ENCODE measurements around the gene SHROOM2. TPM values are rescaled to one million over a fixed set of nuclear protein-coding genes. Genes with fewer than 3 reads are reported as not detected.

The SHROOM2 gene
- total RNA-seq (under 0.01 TPM in 2 replicates), polyA plus RNA-seq (0.97 and 6.3 TPM in 2 replicates), polyA minus RNA-seq (ENCODE audit: low replicate concordance) (1.0 and 5.7 TPM in 2 replicates)
- polyA plus RNA-seq (2012) = 1.6 and 9.7 TPM in 2 replicates

GRCh38 chrX:9785944-9786797 is at the start of gene SHROOM2:
SHROOM2 (plus strand) TSS chrX:9786429; CDS start chrX:9786546, 117 bp downstream.
- H3K4me2 ChIP-seq (ENCODE audit: extremely low read depth, insufficient read depth, low read length) = no peak within 1 kb of the TSS
- no peak within 1 kb of the TSS for H3K27ac ChIP-seq (ENCODE audit: insufficient read depth, low read length)
- H3K27me3 ChIP-seq (ENCODE audit: control insufficient read depth, insufficient read depth, low read length) = peaks cover 11% of the 10 kb centered on the region
- H3K79me2 ChIP-seq (ENCODE audit: control insufficient read depth, insufficient read depth, low read length) = no peaks in the 10 kb centered on the region
- TF ChIP-seq CTCF (conservative IDR thresholded peaks at IDR 0.05 in 1 of 2, IDR thresholded peaks at IDR 0.05 in 1 of 2; ENCODE audit: low read depth in 1 of 2, low read length in 2 of 2) (no peak), EZH2 (IDR thresholded peaks at IDR 0.05; ENCODE audit: low read length, missing control alignments) (no peak)
- peak within 1 kb of the TSS in 2 of 4 experiments; percentile 46 to 55 for H3K4me3 ChIP-seq (replicated peaks in 1 of 4; ENCODE audit: control extremely low read depth in 1 of 4, insufficient read depth in 1 of 4, low read depth in 3 of 4, low read length in 4 of 4)
- DNase-seq (ENCODE audit: low read depth in 2 of 2) = no peak
- H3K36me3 ChIP-seq (ENCODE audit: control insufficient read depth, insufficient read depth, low read length) = no peaks in the 10 kb centered on the region
- no peaks in the 10 kb centered on the region for H3K4me1 ChIP-seq (ENCODE audit: control insufficient read depth, extremely low read depth, insufficient read depth, low read length)
- peak within 1 kb of the TSS; percentile 23 for H3K9ac ChIP-seq (ENCODE audit: insufficient read depth, low read length)
- H2AFZ ChIP-seq (ENCODE audit: low read length) = no peak within 1 kb of the TSS
- H4K20me1 ChIP-seq (ENCODE audit: control insufficient read depth, extremely low read depth, insufficient read depth, low read length) = no peaks in the 10 kb centered on the region
- H3K9me3 ChIP-seq (ENCODE audit: control insufficient read depth, insufficient read depth, low read depth, low read length) = no peaks in the 10 kb centered on the region

DNA sequence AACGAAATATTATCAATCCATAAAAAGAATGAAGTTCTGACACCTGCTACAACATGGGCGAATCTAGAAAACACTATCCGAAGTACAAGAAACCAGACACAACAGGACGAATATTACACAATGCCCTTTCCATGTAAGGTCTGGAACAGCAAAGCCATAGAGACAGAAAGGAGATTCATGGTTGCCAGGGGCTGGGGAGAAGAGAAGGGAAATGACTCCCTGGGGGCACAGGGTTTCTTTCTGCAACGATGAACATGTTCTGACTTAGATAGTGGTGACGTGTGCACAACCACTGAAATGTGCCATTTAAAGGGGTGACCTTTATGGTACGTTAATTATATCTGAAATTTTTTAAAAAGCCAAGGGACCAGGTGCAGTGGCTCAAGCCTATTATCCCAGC is 48.9 kb upstream of the SHROOM2 start:
- Histone ChIP-seq H3K36me3 (ENCODE audit: control insufficient read depth, insufficient read depth, low read length) (no peaks in the 10 kb centered on the region), H3K9me3 (ENCODE audit: control insufficient read depth, insufficient read depth, low read depth, low read length) (no peaks in the 10 kb centered on the region), H3K9ac (ENCODE audit: insufficient read depth, low read length) (no peak overlapping the region), H3K4me3 (replicated peaks in 1 of 4; ENCODE audit: control extremely low read depth in 1 of 4, insufficient read depth in 1 of 4, low read depth in 3 of 4, low read length in 4 of 4) (no peak overlapping the region), H3K27me3 (ENCODE audit: control insufficient read depth, insufficient read depth, low read length) (no peaks in the 10 kb centered on the region), H3K79me2 (ENCODE audit: control insufficient read depth, insufficient read depth, low read length) (no peaks in the 10 kb centered on the region), H4K20me1 (ENCODE audit: control insufficient read depth, extremely low read depth, insufficient read depth, low read length) (no peaks in the 10 kb centered on the region), H3K27ac (ENCODE audit: insufficient read depth, low read length) (no peak overlapping the region), H3K4me2 (ENCODE audit: extremely low read depth, insufficient read depth, low read length) (no peak overlapping the region), H3K4me1 (ENCODE audit: control insufficient read depth, extremely low read depth, insufficient read depth, low read length) (no peaks in the 10 kb centered on the region), H2AFZ (ENCODE audit: low read length) (no peak overlapping the region)
- TF ChIP-seq EZH2 (IDR thresholded peaks at IDR 0.05; ENCODE audit: low read length, missing control alignments) (no peak), CTCF (conservative IDR thresholded peaks at IDR 0.05 in 1 of 2, IDR thresholded peaks at IDR 0.05 in 1 of 2; ENCODE audit: low read depth in 1 of 2, low read length in 2 of 2) (no peak)
- no peak for DNase-seq (ENCODE audit: low read depth in 2 of 2)

- TF ChIP-seq CTCF (conservative IDR thresholded peaks at IDR 0.05 in 1 of 2, IDR thresholded peaks at IDR 0.05 in 1 of 2; ENCODE audit: low read depth in 1 of 2, low read length in 2 of 2) (no peak), EZH2 (IDR thresholded peaks at IDR 0.05; ENCODE audit: low read length, missing control alignments) (no peak)
- H3K4me1 ChIP-seq (ENCODE audit: control insufficient read depth, extremely low read depth, insufficient read depth, low read length) = no peaks in the 10 kb centered on the region
- no peaks in the 10 kb centered on the region for H3K9me3 ChIP-seq (ENCODE audit: control insufficient read depth, insufficient read depth, low read depth, low read length)
- H3K27ac ChIP-seq (ENCODE audit: insufficient read depth, low read length) = no peak overlapping the region
- no peak overlapping the region for H3K9ac ChIP-seq (ENCODE audit: insufficient read depth, low read length)
- H4K20me1 ChIP-seq (ENCODE audit: control insufficient read depth, extremely low read depth, insufficient read depth, low read length) = no peaks in the 10 kb centered on the region
- no peak overlapping the region for H2AFZ ChIP-seq (ENCODE audit: low read length)
- no peak overlapping the region for H3K4me2 ChIP-seq (ENCODE audit: extremely low read depth, insufficient read depth, low read length)
- no peaks in the 10 kb centered on the region for H3K79me2 ChIP-seq (ENCODE audit: control insufficient read depth, insufficient read depth, low read length)
- H3K27me3 ChIP-seq (ENCODE audit: control insufficient read depth, insufficient read depth, low read length) = no peaks in the 10 kb centered on the region
- no peaks in the 10 kb centered on the region for H3K36me3 ChIP-seq (ENCODE audit: control insufficient read depth, insufficient read depth, low read length)
- DNase-seq (ENCODE audit: low read depth in 2 of 2) = no peak
- no peak overlapping the region for H3K4me3 ChIP-seq (replicated peaks in 1 of 4; ENCODE audit: control extremely low read depth in 1 of 4, insufficient read depth in 1 of 4, low read depth in 3 of 4, low read length in 4 of 4)
Measured at GRCh38 chrX:9738151-9738550, 48.1 kb upstream of the SHROOM2 start.
